H1 (cell line): ENCODE data around the gene POPDC3.

Experiments used
- POLR2AphosphoS5 ChIP-seq: IDR thresholded peaks from 2 replicates; pipeline ENCODE4 v1.6.1; 2011; ENCODE audit warnings: low read depth, low read length
- RFX5 ChIP-seq: IDR thresholded peaks from 2 replicates; pipeline ENCODE4 v1.6.1; 2011; ENCODE audit warnings: low read depth, low read length, improper control_type of control experiment, borderline replicate concordance
- USF2 ChIP-seq: IDR thresholded peaks from 2 replicates; pipeline ENCODE4 v1.6.1; 2011; ENCODE audit warnings: low read length, improper control_type of control experiment
- TF ChIP-seq, protein P1 (sequence below), 3 experiments: IDR thresholded peaks; 1 replicate in 2 of 3; 2 replicates in 1 of 3; pipeline versions ENCODE4 v1.5.1 to v1.6.1; 2011; ENCODE audit warnings: low read length in 3 of 3, mild to moderate bottlenecking in 3 of 3, inconsistent platforms in 2 of 3, low read depth in 1 of 3, moderate library complexity in 1 of 3; ENCODE audit not compliant: insufficient read depth in 1 of 3; ENCODE audit errors: control extremely low read depth in 1 of 3

GRCh38 chr6:105194106-105194505 is 14.3 kb upstream of the POPDC3 start:
- TF ChIP-seq POLR2AphosphoS5, result no peak
- TF ChIP-seq, protein P1, sequence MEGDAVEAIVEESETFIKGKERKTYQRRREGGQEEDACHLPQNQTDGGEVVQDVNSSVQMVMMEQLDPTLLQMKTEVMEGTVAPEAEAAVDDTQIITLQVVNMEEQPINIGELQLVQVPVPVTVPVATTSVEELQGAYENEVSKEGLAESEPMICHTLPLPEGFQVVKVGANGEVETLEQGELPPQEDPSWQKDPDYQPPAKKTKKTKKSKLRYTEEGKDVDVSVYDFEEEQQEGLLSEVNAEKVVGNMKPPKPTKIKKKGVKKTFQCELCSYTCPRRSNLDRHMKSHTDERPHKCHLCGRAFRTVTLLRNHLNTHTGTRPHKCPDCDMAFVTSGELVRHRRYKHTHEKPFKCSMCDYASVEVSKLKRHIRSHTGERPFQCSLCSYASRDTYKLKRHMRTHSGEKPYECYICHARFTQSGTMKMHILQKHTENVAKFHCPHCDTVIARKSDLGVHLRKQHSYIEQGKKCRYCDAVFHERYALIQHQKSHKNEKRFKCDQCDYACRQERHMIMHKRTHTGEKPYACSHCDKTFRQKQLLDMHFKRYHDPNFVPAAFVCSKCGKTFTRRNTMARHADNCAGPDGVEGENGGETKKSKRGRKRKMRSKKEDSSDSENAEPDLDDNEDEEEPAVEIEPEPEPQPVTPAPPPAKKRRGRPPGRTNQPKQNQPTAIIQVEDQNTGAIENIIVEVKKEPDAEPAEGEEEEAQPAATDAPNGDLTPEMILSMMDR (IDR thresholded peaks at IDR 0.05; ENCODE audit: control extremely low read depth in 1 of 3, insufficient read depth in 1 of 3, low read depth in 1 of 3, low read length in 3 of 3), result no peak
- TF ChIP-seq USF2, result no peak
- no peak for TF ChIP-seq RFX5
